Amniotic stem cell (primary cell): ENCODE measurements around the gene DYNLRB1.

Source experiments
- DNase-seq: peaks from one replicate; lab custom pipeline; 2025; lab: John Stamatoyannopoulos, UW

The DYNLRB1 gene

DNA sequence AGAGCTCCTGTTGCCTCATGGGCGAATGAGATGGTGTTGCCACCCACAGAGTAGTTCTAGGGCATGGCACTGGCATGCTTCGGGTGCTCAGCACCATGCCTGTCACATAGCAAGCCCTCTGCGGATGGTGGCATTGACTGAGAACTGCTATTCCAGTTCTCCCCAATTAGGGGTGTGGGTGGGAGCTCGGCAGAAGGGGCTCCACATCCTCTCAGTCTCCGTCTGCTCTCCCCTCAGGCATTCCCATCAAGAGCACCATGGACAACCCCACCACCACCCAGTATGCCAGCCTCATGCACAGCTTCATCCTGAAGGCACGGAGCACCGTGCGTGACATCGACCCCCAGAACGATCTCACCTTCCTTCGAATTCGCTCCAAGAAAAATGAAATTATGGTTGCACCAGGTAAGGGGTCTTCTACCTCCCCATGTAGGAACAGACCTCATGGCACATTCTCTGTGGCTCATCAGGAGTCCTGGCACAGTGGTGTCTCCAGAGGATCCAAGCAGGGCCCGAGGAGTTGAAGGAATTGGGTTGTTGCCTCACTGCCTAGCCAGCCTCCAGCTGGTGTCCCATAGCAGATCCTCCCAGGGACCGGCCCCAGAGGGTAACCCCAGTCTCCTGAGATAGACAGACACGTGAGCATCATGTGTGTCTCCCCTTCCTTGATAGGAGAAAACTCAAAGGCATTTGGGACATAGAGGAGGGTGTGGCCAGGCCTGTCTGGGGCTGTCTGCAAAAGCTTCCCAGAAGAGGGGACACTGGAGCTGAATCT lies 18.4 kb downstream of the DYNLRB1 start:
- no peak for DNase-seq

GRCh38 chr20:34535301-34535840 lies 19.1 kb downstream of the DYNLRB1 start:
- no peak for DNase-seq

DNA sequence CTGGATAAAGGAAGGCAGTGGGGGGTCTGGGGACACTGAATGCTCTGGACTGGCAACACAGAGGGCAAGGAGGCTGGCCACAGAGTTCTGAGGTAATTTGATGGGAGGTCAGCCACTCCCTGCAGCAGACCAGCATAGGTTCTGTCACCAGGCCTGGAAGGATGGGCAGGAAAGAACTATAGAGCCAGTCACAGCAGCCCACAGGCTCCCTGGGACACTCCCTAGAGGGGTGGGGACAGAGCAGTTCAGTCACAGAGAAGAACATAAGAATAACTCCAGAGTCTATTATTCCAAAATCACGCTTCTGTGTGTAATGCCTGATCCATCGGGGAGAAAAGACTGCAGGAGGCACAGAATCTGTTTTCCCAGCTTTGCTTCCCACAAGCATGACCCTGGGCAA lies 19.6 kb downstream of the DYNLRB1 start:
- no peak for DNase-seq

DNA sequence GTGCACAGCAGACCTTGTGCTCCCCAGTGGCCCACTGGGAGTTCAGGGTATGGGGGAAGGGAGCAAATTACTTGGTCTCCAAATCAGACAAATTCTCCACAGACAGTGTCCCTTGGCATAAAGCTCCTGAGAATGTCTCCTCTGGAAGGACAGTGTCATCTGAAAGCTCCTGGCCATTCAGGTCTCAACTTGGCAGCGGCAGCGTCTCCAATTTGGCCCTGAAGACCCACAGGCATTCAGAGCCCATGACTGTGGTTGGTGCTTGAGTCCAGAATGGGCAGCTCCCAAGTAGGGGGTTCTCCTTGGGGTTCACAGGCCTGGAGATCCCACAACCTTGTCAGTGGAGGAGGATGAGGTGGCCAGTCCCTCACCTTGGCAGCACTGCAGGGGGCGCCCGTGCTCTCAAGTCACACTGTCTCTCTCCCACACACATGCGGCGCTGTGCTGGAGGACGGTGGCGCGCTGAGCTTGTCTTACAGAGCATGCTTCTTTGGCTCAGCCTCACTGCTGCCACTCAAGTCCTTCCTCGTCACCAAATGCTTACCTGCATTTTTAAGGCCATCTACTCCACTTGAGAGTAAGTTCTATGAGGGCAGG lies 20.7 kb downstream of the DYNLRB1 start:
- no peak for DNase-seq

DNA sequence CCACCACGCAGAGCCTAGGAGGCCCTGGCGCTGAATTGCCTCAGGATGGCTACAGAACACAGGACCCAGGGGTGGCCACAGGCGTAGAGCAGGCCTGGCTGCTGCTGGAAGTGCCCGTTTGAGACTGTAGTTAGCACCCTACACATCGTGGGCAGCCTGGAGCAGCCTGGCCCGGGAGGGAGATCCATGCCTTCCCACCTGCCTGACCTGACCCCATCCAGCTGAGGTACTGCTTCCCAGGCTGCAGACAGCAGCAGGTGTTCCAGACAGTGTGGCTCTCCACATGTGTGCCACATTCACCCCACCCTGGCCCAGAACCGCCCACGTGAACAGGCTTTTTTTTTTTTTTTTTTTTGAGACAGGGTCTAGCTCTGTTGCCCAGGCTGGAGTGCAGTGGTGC lies 21.4 kb downstream of the DYNLRB1 start:
- DNase-seq = no peak

GRCh38 chr20:34538671-34539123 lies 22.5 kb downstream of the DYNLRB1 start:
- DNase-seq = no peak

DNA sequence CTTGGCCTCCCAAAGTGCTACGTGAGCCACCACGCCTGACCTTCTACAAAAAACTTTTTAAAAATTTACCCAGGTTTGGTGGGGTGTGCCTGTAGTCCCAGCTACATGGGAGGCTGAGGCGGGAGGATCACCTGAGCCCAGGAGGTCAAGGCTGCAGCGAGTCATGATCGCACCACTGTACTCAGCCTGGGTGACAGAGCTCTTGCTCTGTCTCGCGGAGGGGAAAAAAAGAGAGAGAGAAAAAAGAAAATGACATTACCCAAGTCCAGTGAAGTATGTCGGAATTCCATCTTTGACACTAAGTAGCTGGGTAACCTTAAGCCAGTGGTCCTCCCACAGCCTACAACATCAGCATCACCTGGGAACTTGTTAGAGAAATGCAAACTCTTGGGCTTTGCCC lies 23.5 kb downstream of the DYNLRB1 start:
- DNase-seq = no peak

- no peak for DNase-seq
Observed at GRCh38 chr20:34540596-34541263, 24.5 kb downstream of the DYNLRB1 start.

DNA sequence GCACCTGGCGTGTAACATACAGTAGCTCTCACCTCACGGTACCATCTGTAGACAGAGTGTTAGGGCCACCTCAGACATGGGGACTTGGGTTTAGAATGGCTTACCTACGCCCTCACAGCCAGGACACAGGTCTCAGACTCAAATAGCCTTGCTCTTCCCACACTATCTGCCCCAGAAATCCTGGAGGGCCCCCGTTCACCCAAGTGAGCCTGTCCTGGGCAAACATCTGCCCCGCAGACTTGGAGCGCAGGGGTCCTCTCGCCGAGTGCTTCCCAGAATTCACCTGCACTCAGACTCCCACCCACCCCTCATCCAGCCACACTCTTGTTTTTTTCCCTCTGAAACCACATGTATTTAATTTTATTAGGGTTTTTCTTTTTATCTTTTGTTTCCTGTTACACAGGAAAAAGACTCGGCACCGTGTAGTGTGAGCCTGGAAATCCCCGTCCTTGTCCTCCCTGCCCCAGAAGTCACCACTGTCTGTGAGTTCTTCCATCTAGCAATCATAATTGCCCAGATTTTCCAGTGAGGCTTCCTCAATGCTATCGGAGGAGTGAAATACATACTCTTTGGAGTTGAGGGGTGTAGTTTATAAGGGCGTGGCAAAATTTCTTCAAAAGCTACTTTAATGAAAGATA lies 25.2 kb downstream of the DYNLRB1 start:
- DNase-seq = no peak

GRCh38 chr20:34541917-34542316 lies 25.7 kb downstream of the DYNLRB1 start:
- DNase-seq = no peak

DNA sequence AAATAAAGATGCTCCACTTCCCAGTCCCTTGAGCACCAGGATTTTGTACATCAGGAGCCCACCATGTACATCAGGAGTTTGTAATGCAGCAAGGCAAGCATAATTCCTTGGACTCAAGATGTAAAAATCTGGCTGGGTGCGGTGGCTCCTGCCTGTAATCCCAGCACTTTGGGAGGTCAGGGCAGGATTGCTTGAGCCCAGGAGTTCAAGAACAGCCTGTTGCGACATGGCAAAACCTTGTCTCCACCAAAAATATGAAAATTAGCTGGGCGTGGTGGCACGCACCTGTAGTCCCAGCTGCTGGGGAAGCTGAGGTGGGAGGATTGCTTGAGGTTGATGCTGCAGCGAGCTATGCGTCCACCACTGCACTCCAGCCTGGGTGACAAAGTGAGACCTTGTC lies 26.2 kb downstream of the DYNLRB1 start:
- no peak for DNase-seq

DNA sequence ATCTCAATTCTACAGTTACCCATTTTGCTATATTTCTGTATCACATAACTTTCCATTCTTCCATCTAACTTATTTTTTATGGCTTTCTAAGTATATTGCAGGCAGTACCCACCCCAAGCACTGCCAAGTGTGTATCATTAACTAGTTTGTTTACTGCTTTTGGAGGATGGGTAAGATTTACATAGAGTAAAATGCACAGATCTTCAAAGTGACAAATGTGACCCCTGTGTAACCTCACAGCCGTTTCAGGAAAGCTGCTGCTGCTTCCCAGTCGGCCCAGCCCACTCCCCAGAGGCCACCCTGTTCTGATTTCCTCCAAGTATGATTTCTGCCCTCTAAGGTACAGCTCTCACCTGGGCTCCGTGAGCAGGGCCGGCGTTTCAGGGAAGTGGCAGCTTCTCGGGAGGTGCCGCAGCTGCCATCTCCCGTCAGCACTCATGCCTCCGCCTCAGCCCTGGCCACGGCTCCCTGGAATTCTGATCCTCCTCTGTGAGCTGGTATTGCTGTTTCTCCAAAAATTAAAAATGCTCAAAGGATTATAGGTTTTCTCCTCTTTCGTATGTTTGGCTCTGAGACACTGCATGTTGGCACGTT lies 27.3 kb downstream of the DYNLRB1 start:
- DNase-seq = no peak

GRCh38 chr20:34544109-34544796 lies 28.0 kb downstream of the DYNLRB1 start:
- no peak for DNase-seq

- no peak for DNase-seq
Observed at GRCh38 chr20:34546751-34547181, 30.5 kb downstream of the DYNLRB1 start.

GRCh38 chr20:34547844-34548613 lies 31.8 kb downstream of the DYNLRB1 start:
- DNase-seq = no peak

DNA sequence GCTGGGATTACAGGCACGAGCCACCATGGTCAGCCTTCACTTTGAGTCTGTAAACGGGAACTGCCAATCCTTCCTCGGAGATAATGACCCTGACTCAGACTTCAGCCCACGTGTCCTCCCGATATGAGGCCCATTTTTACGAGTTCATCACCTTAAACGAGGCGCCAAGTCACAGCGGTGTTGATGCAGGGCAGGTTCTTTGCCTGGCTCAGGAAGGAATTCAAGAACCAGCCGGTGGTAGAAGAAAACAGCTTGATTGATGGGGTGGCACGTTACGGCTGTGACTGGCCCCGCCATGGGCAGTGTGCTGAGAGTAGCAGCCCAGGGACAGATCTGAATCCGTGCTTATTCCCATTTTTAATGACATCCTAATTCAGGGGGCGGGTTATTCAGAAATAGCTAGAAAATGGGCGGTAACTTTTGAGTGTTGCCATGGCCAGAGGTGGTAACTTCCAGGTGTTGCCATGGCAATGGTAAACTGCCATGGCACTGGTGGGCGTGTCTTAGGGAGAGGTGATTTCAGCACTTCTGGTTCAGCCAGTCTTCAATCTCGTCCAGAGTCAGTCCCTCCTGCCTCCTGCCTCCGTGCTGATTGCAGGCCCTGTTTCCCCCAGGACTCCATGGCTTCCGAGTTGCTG lies 33.2 kb downstream of the DYNLRB1 start:
- DNase-seq = no peak

- no peak for DNase-seq
Observed at GRCh38 chr20:34549929-34550305, 33.7 kb downstream of the DYNLRB1 start.

DNA sequence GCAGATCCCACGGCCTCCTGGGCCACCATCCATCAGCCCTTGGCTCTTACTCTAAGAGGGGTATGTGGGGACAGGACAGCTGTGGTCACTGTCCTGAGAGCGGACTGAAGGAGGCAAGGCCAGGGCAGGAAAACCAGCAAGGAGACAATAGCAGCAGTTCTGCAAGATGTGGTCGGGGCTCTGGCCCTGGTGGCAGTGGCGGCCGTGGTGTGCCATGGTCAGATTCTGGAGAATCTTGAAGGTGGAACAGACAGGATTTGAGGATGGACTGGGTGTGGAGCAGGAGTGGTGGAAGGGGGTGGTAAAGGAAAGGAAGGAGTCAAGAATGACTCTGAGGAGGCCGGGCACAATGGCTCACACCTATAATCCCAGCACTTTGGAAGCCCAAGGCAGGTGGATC lies 36.3 kb downstream of the DYNLRB1 start:
- DNase-seq = no peak

- no peak for DNase-seq
Observed at GRCh38 chr20:34553366-34553867, 37.2 kb downstream of the DYNLRB1 start.

DNA sequence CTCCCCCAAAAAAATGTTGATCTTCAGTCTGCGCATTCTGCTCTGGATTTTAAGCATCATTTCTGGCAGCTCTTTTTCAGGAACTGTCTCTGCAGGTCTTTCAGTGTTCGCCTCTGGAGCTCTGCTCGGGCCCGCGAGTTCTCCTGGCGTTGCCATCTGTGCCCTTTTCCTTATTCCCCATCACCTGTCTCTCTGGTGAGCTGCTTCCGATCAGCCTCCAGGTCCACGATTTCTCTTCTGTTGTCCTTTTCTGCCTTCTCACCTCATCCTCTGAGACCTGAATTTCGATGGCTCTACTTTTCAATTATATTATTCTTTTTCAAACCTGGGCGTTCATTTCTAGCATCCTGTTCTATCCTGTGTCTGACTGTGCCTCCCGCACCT lies 41.7 kb downstream of the DYNLRB1 start:
- DNase-seq = no peak
